ENCODE results near the gene TRIM40. TPM values are rescaled to one million over a fixed set of nuclear protein-coding genes. Genes with fewer than 3 reads are reported as not detected.
A peak's percentile ranks its signal among the peaks of the same experiment; 100 is the strongest.

TRIM40 gene
- total RNA-seq, 1 donor from 2014 or later = not detected

DNA sequence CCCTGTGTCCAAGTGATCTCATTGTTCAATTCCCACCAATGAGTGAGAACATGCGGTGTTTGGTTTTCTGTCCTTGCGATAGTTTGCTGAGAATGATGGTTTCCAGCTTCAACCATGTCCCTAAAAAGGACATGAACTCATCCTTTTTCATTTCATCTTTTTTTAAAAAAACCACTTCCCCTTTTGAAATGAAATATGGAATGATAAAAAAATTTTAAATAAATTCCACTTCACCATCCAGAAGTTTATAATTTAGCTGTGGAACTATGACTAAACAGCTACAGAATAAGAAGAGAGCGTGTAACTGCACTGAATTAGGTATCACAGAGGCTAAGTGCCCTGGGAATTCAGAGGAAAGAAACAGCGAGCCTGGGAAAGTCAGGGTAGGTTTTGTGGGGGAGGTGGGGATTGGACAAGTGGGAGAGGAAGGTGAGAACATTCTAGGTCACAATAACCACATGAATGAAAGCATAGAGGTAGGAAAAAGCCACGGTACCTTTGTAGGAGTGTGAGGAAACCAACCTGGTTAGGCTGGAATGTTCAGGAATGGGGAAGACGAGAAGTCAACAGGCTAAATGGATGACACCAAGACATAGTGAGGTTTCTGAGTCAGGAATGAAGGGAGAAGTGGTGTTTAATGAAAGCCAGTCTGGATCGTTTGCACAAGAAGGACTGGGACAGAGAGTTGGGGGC is 14.1 kb downstream of the TRIM40 start:
- H3K27me3 ChIP-seq = no peaks in the 10 kb centered on the region
- DNase-seq (ENCODE audit: extremely low spot score in 2 of 2) = peak in 1 of 2 donors; percentile 11
- no peak overlapping the region for H3K27ac ChIP-seq
- H3K4me1 ChIP-seq = peaks cover 6% of the 10 kb centered on the region
- no peaks in the 10 kb centered on the region for H3K9me3 ChIP-seq
- H3K36me3 ChIP-seq = no peaks in the 10 kb centered on the region
- intact Hi-C loops (cut with DNase I) = no loop called here
- TF ChIP-seq POLR2AphosphoS5 (IDR thresholded peaks at IDR 0.05; ENCODE audit: insufficient read depth in 1 of 2, low read depth in 1 of 2) = no peak
- no peak for TF ChIP-seq POLR2A (IDR thresholded peaks at IDR 0.05)
- TF ChIP-seq, protein P1, sequence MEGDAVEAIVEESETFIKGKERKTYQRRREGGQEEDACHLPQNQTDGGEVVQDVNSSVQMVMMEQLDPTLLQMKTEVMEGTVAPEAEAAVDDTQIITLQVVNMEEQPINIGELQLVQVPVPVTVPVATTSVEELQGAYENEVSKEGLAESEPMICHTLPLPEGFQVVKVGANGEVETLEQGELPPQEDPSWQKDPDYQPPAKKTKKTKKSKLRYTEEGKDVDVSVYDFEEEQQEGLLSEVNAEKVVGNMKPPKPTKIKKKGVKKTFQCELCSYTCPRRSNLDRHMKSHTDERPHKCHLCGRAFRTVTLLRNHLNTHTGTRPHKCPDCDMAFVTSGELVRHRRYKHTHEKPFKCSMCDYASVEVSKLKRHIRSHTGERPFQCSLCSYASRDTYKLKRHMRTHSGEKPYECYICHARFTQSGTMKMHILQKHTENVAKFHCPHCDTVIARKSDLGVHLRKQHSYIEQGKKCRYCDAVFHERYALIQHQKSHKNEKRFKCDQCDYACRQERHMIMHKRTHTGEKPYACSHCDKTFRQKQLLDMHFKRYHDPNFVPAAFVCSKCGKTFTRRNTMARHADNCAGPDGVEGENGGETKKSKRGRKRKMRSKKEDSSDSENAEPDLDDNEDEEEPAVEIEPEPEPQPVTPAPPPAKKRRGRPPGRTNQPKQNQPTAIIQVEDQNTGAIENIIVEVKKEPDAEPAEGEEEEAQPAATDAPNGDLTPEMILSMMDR (IDR thresholded peaks at IDR 0.05) = no peak
- no peak overlapping the region for H3K4me3 ChIP-seq

DNA sequence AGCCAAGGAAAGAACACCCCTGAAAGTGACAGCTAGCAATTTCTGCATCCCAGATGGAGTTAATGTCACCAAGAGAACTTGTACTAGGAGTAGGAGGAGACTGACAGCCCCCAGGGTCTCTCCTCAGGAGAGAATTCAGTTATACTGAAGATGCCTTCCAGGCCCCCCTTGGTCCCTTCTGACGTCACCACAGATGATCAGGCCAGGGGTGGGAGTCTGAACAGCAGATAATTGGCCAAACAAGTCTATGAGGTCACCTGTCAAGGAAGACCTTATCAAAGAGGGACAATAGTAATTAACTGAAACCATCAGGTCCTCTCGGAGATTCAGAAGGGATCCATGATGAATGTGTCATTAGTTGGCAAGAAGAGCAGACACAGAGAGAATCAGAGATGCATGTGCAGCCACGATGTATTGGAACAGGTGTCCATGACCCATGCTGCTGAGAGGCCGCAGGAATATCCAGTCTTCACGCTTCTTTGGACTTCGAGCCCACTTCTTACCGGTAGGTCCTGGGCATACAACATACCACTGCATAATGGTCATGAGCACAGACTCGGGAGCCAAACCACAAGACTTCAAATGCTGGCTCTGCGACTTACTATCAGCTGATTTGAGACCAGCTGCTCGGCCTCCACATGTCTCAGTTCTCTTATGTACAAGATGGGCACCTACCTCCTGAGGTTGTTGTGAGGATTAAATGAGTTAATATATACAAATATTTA is 14.9 kb downstream of the TRIM40 start:
- intact Hi-C loops (cut with DNase I) = no loop called here
- Histone ChIP-seq H3K4me3 (no peak overlapping the region), H3K27me3 (no peaks in the 10 kb centered on the region), H3K36me3 (no peaks in the 10 kb centered on the region), H3K9me3 (no peaks in the 10 kb centered on the region), H3K27ac (no peak overlapping the region), H3K4me1 (peaks cover 7% of the 10 kb centered on the region)
- no peak for TF ChIP-seq POLR2A (IDR thresholded peaks at IDR 0.05)
- TF ChIP-seq POLR2AphosphoS5 (IDR thresholded peaks at IDR 0.05; ENCODE audit: insufficient read depth in 1 of 2, low read depth in 1 of 2) = no peak
- TF ChIP-seq, protein P1 (IDR thresholded peaks at IDR 0.05) = no peak
- DNase-seq (ENCODE audit: extremely low spot score in 2 of 2) = peak in 1 of 2 donors; percentile 83

DNA sequence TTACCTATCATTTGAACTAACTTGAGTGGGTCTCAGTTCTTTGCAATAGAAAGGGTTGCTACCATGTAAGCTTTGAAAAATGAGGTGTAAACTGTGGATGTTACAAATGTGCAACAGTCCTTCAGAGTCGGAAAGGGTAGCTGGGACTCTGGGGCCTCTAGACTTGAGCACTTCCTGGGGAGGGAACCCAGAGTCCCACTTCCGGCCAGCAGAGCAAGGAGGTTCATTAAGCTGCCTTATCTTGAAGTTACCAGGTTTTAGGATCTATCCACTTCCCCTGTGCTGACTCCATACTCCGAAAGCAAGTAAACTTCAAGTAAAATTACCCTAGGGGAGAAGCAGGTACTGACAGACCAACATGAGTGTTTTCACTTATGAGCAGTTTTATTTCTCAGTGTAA is 15.6 kb downstream of the TRIM40 start:
- Histone ChIP-seq H3K27me3 (no peaks in the 10 kb centered on the region), H3K9me3 (no peaks in the 10 kb centered on the region), H3K36me3 (no peaks in the 10 kb centered on the region), H3K4me3 (no peak overlapping the region), H3K4me1 (peaks cover 7% of the 10 kb centered on the region), H3K27ac (no peak overlapping the region)
- intact Hi-C loops (cut with DNase I) = no loop called here
- TF ChIP-seq POLR2A (IDR thresholded peaks at IDR 0.05) (no peak), POLR2AphosphoS5 (IDR thresholded peaks at IDR 0.05; ENCODE audit: insufficient read depth in 1 of 2, low read depth in 1 of 2) (no peak)
- TF ChIP-seq, protein P1 (IDR thresholded peaks at IDR 0.05) = no peak
- DNase-seq (ENCODE audit: extremely low spot score in 2 of 2) = peak in 1 of 2 donors; percentile 25

DNA sequence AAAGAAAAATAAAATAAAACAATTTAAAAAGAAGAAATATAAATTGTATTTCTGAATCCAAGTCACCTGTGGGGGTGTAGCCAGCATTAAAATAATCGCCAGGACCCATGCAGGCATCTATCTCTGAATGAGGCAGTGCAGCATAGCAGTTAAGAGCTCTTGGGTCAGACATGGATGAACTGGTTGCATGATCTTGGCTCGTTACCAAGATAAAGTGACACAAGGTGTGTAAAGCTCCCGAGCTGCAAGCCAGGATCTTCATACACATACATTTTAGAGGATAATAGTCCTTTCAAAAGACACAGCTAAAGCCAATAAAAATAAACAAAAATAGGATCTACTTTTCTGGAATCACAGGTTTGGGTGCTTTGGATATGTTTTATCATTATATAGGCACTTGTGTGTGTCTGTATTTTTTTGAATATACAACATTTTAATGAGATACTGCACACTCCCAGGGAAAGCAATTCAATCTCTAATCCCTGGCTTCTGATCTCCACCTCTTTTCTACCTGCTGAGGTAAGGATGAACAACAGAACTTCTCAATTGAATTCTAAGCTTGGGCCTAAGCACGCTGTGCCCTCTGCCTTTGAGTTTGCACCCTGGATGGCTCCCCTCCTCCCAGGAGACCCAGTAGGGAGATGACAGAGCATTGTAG is 16.2 kb downstream of the TRIM40 start:
- H3K4me1 ChIP-seq = peaks cover 7% of the 10 kb centered on the region
- H3K4me3 ChIP-seq = no peak overlapping the region
- no peaks in the 10 kb centered on the region for H3K27me3 ChIP-seq
- DNase-seq (ENCODE audit: extremely low spot score in 2 of 2) = peak in 1 of 2 donors; percentile 25
- H3K27ac ChIP-seq = no peak overlapping the region
- H3K36me3 ChIP-seq = no peaks in the 10 kb centered on the region
- no peak for TF ChIP-seq POLR2A (IDR thresholded peaks at IDR 0.05)
- no peak for TF ChIP-seq POLR2AphosphoS5 (IDR thresholded peaks at IDR 0.05; ENCODE audit: insufficient read depth in 1 of 2, low read depth in 1 of 2)
- TF ChIP-seq, protein P1 (IDR thresholded peaks at IDR 0.05) = no peak
- H3K9me3 ChIP-seq = no peaks in the 10 kb centered on the region
- intact Hi-C loops (cut with DNase I) = no loop called here

Measured in vagina (tissue), 2 donors.